ENCODE data around the gene RAB3GAP2. TPM values are rescaled to one million over a fixed set of nuclear protein-coding genes. Genes with fewer than 3 reads are reported as not detected.
"Not testable (repeated sequence)": the region's sequence is repeated elsewhere in the genome, so short reads cannot be mapped to it uniquely, and the experiment has no call there.

RAB3GAP2 gene
- total RNA-seq, 4 donors from 2014 or later: 9.4 to 47.6 (median 33.5) TPM

GRCh38 chr1:220224611-220225124 lies 47.6 kb downstream of the RAB3GAP2 start:
- no peak overlapping the region for H3K27ac ChIP-seq
- DNase-seq: no peak
- peaks cover 0 to 4% of the 10 kb centered on the region in 2 donors for H3K4me1 ChIP-seq
- no peak overlapping the region for H3K4me3 ChIP-seq
- H3K27me3 ChIP-seq: no peaks in the 10 kb centered on the region
- TF ChIP-seq POLR2A (IDR thresholded peaks at IDR 0.05): no peak
- no peak for TF ChIP-seq CTCF (IDR thresholded peaks at IDR 0.05)
- no peaks in the 10 kb centered on the region for H3K36me3 ChIP-seq
- intact Hi-C loops (cut with DNase I; ENCODE audit: low total_unique reads): no loop called here
- H3K9me3 ChIP-seq: no peaks in the 10 kb centered on the region

- H3K4me3 ChIP-seq: no peak overlapping the region
- intact Hi-C loops (cut with DNase I; ENCODE audit: low total_unique reads): no loop called here
- no peaks in the 10 kb centered on the region for H3K27me3 ChIP-seq
- peaks cover 0 to 4% of the 10 kb centered on the region in 2 donors for H3K4me1 ChIP-seq
- H3K9me3 ChIP-seq: no peaks in the 10 kb centered on the region
- H3K36me3 ChIP-seq: no peaks in the 10 kb centered on the region
- no peak overlapping the region for H3K27ac ChIP-seq
- DNase-seq: no peak
- TF ChIP-seq CTCF (IDR thresholded peaks at IDR 0.05) (no peak), POLR2A (IDR thresholded peaks at IDR 0.05) (no peak)
Measured at GRCh38 chr1:220224033-220224432, 48.2 kb downstream of the RAB3GAP2 start.

DNA sequence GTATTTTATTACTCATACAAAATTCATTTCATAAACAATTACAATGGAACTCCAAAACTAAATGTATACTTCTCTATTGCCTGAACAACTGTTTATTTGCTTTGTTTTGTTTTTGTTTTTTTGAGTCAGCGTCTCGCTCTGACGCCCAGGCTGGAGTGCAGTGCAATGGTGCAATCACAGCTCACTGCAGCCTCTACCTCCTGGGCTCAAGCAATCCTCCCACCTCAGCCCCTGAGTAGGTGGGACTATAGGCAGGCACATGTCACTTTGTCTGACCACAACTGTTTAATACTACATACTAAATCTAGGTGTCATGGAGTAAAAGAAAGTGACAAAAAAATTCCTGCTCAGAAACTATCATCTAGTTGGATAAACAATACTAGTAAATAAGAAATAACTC lies 49.3 kb downstream of the RAB3GAP2 start:
- Histone ChIP-seq H3K4me1 (peaks cover 0 to 4% of the 10 kb centered on the region in 2 donors), H3K27ac (no peak overlapping the region), H3K36me3 (no peaks in the 10 kb centered on the region), H3K9me3 (no peaks in the 10 kb centered on the region), H3K27me3 (no peaks in the 10 kb centered on the region), H3K4me3 (no peak overlapping the region)
- DNase-seq: no peak
- TF ChIP-seq CTCF (IDR thresholded peaks at IDR 0.05) (no peak), POLR2A (IDR thresholded peaks at IDR 0.05) (no peak)
- intact Hi-C loops (cut with DNase I; ENCODE audit: low total_unique reads): no loop called here

- no peaks in the 10 kb centered on the region for H3K36me3 ChIP-seq
- no peak overlapping the region for H3K4me3 ChIP-seq
- no peaks in the 10 kb centered on the region for H3K9me3 ChIP-seq
- peaks cover 0 to 4% of the 10 kb centered on the region in 2 donors for H3K4me1 ChIP-seq
- intact Hi-C loops (cut with DNase I; ENCODE audit: low total_unique reads): no loop called here
- TF ChIP-seq POLR2A (IDR thresholded peaks at IDR 0.05): no peak
- no peak for TF ChIP-seq CTCF (IDR thresholded peaks at IDR 0.05)
- H3K27ac ChIP-seq: no peak overlapping the region
- H3K27me3 ChIP-seq: no peaks in the 10 kb centered on the region
- DNase-seq: no peak
Measured at GRCh38 chr1:220221670-220222069, 50.6 kb downstream of the RAB3GAP2 start.

GRCh38 chr1:220221269-220221668 lies 51.0 kb downstream of the RAB3GAP2 start:
- H3K9me3 ChIP-seq: no peaks in the 10 kb centered on the region
- peaks cover 0 to 4% of the 10 kb centered on the region in 2 donors for H3K4me1 ChIP-seq
- no peak for DNase-seq
- no peaks in the 10 kb centered on the region for H3K27me3 ChIP-seq
- no peaks in the 10 kb centered on the region for H3K36me3 ChIP-seq
- no peak overlapping the region for H3K27ac ChIP-seq
- TF ChIP-seq CTCF (IDR thresholded peaks at IDR 0.05) (no peak), POLR2A (IDR thresholded peaks at IDR 0.05) (no peak)
- intact Hi-C loops (cut with DNase I; ENCODE audit: low total_unique reads): no loop called here
- no peak overlapping the region for H3K4me3 ChIP-seq

DNA sequence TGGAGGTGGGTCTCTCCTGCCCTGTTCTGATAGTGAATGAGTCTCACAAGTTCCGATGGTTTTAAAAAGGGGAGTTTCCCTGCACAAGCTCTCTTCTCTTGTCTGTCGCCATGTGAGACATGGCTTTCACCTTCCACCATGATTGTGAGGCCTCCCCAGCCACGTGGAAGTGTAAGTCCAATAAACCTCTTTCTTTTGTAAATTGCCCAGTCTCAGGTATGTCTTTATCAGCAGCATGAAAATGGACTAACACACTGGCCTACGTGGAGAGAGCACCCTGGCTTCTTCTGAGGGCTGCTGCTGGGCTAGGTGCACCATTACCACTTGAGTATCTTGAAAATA lies 51.6 kb downstream of the RAB3GAP2 start:
- H3K4me1 ChIP-seq; H3K4me3 ChIP-seq; H3K36me3 ChIP-seq; H3K27me3 ChIP-seq; H3K9me3 ChIP-seq; intact Hi-C loops (cut with DNase I; ENCODE audit: low total_unique reads); H3K27ac ChIP-seq; DNase-seq: not testable (repeated sequence)

Data from uterus (tissue), 4 donors.